Esophagus muscularis mucosa (tissue), 3 donors: ENCODE data around the gene CAMKMT.

Experiments
- POLR2A ChIP-seq: fragments of 450-650 bp; IDR thresholded peaks from one replicate; pipeline ENCODE4 v1.6.1; 2017; ENCODE audit warnings: antibody characterized with exemption, moderate library complexity, mild to moderate bottlenecking, low read depth
- TF ChIP-seq, protein P1 (sequence below), 3 experiments: fragments of 200-600 bp in 2 of 3; fragments of 450-650 bp in 1 of 3; sonication (generic) in 2 of 3; IDR thresholded peaks; one replicate each; pipeline ENCODE4 v1.5.1; 2017 to 2019; ENCODE audit warnings: antibody characterized with exemption in 3 of 3, mild to moderate bottlenecking in 2 of 3, moderate library complexity in 1 of 3

DNA sequence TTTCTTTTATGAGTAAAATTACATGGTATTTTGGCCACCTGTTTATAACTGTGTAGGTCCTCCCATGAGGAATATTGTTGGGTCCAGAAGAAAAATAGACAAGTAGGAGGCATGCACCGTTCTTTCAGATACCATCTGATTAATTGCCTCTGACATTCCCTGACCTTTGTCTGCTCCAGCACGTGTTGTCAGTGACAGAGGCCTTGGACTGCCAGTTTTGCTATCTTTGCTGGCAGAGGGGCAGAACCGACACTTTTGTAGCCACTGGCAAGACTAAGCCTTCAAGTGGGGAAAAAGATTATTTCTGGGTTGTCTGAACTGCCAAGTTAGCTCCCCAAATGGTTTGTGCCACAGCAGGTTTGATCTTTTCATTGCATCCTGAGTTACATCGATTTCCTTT is 276.9 kb downstream of the CAMKMT start:
- TF ChIP-seq, protein P1, sequence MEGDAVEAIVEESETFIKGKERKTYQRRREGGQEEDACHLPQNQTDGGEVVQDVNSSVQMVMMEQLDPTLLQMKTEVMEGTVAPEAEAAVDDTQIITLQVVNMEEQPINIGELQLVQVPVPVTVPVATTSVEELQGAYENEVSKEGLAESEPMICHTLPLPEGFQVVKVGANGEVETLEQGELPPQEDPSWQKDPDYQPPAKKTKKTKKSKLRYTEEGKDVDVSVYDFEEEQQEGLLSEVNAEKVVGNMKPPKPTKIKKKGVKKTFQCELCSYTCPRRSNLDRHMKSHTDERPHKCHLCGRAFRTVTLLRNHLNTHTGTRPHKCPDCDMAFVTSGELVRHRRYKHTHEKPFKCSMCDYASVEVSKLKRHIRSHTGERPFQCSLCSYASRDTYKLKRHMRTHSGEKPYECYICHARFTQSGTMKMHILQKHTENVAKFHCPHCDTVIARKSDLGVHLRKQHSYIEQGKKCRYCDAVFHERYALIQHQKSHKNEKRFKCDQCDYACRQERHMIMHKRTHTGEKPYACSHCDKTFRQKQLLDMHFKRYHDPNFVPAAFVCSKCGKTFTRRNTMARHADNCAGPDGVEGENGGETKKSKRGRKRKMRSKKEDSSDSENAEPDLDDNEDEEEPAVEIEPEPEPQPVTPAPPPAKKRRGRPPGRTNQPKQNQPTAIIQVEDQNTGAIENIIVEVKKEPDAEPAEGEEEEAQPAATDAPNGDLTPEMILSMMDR (IDR thresholded peaks at IDR 0.05), result no peak
- TF ChIP-seq POLR2A, result no peak
